GM18907 (cell line): Measurements from ENCODE around the gene KRT28.
"Not testable (repeated sequence)": the region's sequence is repeated elsewhere in the genome, so short reads cannot be mapped to it uniquely, and the experiment has no call there.

Experiments
- ATAC-seq: cut with Tn5 transposase; IDR thresholded peaks from one replicate; pipeline ENCODE4 v1.9.1; 2021; ENCODE audit warnings: mild to moderate bottlenecking, moderate library complexity; ENCODE audit not compliant: unreplicated experiment

The KRT28 gene

DNA sequence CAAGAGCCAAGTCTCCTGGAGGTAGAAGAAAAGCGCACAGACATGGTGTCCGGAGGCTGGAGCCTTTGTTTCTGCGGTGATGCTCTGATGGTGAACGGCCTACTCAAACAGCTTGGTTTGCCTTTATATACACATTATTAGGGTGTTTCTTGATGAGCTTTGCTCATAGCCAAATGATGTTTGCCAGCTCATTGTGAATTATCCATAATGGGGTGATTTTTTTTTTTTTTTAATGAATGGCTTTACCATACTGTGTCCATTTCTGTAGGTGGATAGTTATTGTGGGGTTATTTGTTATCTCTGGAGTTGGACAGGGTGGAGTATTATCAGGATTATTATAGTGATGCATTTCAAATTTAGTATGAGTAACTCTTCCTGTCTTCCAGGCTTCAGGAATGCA lies 17.3 kb downstream of the KRT28 start, which contains the start of gene KRT27:
Gene KRT27 (minus strand): TSS at position 101 of the 400 bp plus-strand sequence. CDS start 57 bp downstream, at position 44.
- no peak for ATAC-seq

DNA sequence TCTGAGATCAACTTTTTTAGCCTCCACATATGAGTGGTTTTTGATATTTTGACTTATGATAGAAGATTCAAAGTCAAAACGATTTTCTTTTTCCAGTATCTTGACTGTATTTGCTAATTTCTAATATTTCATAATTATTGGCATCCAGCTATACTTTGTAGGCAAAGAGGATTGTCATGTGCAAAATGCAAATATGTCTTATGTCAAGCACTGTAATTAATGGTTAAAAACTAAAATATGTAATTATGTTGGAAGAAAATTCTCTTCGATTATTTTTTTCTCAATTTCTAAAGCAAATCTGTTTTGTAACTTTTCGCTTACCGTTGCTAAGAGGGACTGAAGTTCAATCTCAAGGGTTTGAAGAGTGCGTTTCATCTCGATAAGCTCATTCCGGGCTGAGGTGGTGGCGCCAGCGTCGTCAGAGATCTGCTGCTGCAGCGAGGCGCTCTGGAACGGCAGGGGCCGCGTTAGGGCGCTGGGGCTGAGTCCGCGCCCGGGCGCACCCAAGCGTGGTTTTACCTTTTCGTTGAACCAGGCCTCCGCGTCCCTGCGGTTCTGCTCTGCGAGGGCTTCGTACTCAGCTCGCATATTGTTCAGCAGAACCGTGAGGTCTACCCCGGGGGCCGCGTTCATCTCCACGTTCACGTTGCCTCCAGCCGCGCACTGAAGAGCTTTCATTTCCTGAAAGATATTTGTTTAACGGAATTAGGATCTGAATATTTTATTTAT lies 20.4 kb downstream of the KRT28 start:
- no peak for ATAC-seq

DNA sequence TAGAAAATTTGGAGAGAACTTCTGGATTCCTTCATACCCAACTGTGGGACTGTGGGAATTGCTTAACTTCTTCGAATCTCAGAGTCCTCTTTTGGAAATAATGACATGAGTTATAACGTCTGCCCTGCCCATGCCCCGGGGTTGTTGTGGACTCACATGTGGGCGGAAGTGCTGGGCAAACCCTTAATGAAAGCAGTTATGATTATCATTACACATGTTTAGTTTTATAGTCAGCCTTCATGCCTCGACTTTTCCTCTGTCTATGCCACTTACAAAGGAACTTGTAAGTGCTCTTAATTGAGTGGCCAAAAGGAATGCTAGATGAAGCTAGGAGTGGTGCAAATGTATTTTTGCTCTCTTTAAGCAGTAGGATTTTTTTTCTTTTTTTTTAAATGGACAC lies 21.3 kb downstream of the KRT28 start:
- ATAC-seq: no peak

DNA sequence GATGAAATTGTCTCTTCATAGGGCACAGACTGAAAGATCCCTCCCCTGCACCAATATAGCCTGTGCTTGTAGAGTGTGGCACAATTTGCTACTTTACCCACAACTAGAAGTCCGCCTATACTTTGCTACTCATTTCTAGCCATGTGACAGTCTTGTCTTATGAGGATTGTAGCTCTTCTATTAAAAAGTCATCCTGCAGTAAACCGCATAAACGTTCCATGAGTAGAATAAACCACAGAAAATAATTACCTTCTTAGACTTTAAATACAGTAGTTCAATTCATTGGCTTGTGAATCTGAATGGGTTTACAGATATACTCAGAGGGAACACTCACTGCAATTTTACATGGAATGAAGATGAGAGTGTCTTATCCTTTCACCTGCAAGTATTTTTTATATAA lies 21.8 kb downstream of the KRT28 start:
- ATAC-seq: no peak

DNA sequence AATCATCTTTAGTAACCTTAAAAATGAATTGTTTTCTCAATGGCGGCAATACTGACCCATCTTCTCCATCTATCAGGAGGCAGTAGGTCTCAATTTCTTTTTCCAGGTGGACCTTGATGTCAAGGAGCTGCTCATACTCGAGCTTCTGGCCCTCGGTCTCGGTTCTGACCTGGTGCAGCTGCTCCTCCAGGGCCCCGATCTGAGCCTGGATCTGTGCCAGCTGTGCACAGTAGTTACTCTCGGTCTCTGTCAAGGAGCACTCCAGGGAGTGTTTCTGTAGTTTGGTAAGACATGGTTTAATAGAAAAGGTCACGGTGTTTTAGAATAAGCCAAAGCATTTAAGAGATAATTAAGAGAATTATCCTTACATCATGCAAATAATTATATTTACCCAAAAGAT lies 22.3 kb downstream of the KRT28 start:
- ATAC-seq: no peak

DNA sequence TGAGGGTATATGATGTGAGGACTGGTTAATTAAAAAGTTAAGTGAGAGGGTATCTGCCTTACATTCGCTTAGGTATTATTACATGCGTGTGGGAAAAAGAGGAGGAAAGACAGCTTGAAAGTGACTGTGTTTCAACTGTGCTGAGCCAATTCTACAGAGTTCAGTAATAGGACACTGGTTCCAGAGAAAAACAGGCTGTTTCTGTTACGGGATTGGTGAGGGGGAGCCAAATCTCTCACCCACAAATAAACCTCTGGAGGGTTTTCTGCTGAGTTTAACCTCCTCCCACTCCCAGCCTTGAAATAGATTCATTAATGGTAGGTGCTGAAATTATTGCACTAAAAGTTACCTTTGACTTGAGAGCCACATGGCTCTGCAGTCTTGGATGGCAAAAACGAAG lies 23.8 kb downstream of the KRT28 start:
- no peak for ATAC-seq

DNA sequence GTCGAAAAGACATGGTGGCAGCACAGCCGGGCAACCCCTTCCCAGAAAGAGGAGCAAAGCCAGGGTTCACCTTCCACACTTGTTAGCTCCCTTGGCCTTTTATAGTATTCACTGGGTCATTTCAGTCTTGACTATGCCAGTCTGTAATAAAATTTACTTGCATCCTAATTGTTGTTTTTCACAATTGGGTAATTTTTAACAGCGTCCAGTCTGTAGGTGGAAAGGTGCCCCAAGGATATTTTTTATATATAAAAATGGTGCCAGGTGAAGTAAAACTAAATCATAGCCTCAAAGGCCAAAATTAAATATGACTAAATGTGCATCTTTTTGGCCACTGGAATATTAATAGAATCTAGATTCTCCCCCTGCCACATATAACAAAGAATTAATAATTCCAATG lies 27.7 kb downstream of the KRT28 start, which contains the start of gene KRT26:
Gene KRT26 (minus strand): TSS at position 101 of the 400 bp plus-strand sequence. CDS start 88 bp downstream, at position 13.
- ATAC-seq: no peak

DNA sequence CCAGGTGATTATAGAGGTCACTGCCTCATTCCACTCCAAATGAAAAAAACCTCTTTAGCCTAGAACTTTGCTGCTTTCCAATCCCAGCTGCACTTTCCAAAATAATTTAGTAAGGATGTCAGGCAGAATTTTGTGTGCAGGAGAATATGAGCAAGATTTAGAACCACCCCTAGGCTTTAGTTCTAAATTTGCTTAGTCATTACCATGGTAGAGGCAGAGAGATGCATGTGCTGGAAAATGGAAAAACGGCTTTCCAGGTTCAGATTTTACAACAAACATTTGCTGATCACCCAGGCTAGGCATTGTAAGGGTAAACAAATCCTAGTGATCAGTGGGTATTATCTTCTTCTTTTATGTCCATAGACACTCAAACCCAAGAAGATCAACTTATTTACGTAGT lies 34.1 kb downstream of the KRT28 start:
- ATAC-seq: no peak

DNA sequence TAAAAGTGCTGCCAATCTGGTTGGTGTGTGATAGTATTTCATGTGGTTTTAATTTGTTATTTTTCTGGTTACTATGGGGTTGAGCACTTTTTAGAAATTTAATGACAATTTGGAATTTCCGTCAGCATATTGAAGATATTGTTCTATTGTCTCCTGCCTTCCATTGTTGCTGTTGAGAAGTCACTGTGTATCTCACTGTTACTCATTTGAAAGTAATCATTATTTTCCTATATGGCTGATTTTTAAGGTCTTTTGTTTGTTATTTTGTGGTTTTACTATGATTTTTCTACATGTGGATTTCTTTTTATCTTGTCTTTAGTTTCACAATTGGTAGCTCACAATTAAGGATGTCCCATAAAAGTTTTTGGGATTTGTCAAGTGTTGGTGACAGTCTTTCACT lies 36.0 kb downstream of the KRT28 start:
- no peak for ATAC-seq

DNA sequence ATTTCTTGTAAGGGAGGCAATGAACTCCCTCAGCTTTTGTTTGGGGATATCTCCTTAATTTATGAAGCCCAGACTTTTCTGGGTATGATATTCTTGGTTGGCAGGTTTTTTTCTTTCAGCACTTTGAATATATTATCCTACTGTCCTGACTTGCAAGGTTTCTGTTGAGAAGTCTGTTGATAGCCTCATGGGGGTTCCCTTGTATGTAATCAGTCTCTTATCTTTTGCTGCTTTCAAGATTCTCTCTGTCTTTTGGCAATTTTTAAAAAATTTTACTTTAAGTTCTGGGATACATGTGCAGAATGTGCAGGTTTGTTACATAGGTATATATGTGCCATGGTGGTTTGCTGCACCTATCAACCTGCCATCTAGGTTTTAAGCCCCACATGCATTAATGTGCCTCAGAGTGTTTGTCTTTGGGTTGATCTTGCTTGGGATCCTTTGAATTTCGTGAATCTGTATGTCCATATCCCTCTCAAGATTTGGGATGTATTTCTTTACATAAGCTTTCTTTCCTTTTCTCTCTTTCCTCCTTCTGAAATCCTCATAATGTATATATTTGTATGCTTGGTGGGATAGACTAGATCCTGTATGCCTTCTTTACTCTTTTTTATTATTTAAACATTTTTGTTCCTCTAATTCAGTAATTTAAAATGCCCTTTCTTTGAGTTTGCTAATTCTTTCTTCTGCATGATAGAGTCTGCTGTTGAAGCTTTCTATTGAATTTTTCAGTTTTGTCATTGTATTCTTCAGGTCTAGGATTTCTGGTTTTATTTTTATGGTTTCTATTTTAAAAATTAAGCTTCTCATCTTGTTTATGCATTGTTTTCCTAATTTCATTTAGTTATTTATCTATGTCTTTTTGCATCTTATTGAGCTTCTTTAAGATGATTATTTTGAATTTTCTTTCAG lies 39.4 kb downstream of the KRT28 start:
- no peak for ATAC-seq

DNA sequence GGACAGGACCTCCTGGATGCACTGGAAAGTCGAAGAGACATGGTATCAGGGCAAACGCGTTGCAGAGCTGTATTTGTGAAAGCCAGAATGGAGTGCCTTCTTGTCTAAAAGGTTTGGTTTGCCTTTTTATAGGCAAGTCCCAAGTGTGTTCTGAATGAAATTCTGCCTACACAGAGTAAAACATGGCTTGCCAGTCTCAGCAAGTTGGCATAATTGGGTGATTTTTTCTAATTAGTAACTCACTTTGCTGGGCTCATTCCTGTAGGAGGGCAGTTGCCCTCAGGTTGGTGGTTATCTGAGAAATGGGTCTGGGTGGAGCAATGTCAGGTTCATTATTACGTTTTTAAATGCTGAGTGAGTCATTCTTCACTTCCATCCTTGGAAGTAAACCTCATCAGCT lies 44.5 kb downstream of the KRT28 start, which contains the start of gene KRT25:
Gene KRT25 (minus strand): TSS at position 101 of the 400 bp plus-strand sequence. CDS start 60 bp downstream, at position 41.
- ATAC-seq: no peak

DNA sequence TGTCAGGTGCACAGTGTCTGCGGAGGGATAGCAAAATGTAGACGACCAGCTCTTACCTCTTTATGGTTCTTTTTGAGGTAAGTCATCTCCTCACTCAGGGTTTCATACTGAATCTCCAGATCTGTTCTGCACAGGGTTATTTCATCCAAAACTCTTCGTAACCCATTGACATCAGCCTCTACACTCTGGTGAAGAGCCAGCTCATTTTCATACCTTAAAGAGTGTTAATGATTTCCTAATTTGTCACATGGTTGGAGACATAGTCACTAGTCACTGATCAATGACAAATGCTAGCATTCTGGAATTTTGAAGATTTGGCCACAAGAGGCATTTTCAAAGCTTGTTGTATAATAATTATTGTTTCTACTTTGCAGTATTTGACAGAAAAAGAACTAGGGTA lies 46.0 kb downstream of the KRT28 start:
- no peak for ATAC-seq

DNA sequence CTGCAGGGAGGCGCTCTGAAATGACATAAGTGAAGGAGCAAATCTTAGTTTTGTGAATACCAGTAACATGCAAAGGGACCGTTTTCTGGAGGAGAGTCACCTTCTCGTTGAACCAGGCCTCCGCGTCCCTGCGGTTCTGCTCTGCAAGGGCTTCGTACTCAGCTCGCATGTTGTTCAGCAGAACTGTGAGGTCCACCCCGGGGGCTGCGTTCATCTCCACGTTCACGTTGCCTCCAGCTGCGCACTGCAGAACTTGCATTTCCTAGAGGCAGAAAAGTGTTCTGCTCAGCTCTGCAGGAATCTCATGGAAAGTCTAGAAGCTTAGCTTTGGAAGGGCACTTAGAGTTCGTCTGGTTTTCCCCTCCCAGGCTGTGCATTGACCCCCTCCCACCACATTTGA lies 48.7 kb downstream of the KRT28 start:
- ATAC-seq: no peak

DNA sequence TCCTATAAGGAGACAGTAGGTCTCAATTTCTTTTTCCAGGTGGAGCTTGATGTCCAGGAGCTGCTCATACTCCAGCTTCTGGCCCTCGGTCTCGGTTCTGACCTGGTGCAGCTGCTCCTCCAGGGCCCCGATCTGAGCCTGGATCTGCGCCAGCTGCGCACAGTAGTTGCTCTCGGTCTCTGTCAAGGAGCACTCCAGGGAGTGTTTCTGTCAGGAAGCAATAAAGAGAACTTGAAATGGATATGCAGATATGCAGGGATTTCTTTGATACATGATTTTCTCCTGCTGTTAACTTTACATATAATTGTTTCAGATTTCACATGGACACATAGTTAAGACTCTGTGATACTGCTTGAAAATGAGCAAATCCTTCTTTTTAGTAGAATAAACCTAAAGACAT lies 49.4 kb downstream of the KRT28 start:
- ATAC-seq: no peak

DNA sequence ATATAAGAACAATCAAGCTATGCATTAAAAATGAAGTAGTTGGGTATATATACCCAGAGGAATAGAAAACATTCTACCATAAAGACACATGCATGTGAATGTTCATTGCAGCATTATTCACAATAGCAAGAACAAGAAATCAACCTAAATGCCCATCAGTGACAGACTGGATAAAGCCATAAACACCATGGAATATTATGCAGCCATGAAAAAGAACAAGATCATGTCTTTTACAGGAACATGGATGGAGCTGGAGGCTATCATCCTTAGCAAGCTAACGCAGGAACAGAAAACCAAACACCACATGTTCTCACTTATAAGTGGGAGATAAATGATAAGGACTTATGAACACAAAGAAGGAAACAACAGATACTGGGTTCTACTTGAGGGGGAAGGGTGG lies 51.1 kb downstream of the KRT28 start:
- not testable (repeated sequence) for ATAC-seq
